H1 (cell line): ENCODE results near the gene UBAP1L. TPM values are rescaled to one million over a fixed set of nuclear protein-coding genes. Genes with fewer than 3 reads are reported as not detected.

ENCODE experiments used
- CTCF ChIA-PET: fragments of 300-600 bp; sonication (Branson Sonifier 250); formaldehyde crosslinking; loops from one replicate; lab custom pipeline; 2021; ENCODE audit not compliant: partially characterized antibody; lab: Charles Lee
- POLR2A ChIA-PET: fragments of 300-600 bp; sonication (Branson Sonifier 250); formaldehyde crosslinking; loops from one replicate; lab custom pipeline; 2021; ENCODE audit warnings: inconsistent platforms; ENCODE audit not compliant: partially characterized antibody; lab: Charles Lee
- DNase-seq, 2 experiments: peaks; one replicate each; pipeline versions ENCODE4 v3.0.0 to v3.0.0-alpha.2; 2010 to 2022; ENCODE audit warnings: low spot score in 2 of 2, low read depth in 1 of 2, mixed read lengths in 1 of 2
- FAIRE-seq: peaks from 2 replicates; lab custom pipeline; 2011; peaks lifted over from hg19 to GRCh38; lab: Jason Lieb, UNC
- H2AFZ ChIP-seq: 2 replicates; pipeline ENCODE4 v1.8.1; 2012; ENCODE audit warnings: low read length, inconsistent platforms
- H2AK5ac ChIP-seq: 2 replicates; pipeline ENCODE4 v1.6.1; 2013; ENCODE audit warnings: low read depth, low read length
- H2BK120ac ChIP-seq: replicated peaks from 2 replicates; pipeline ENCODE3; 2013; ENCODE audit warnings: low read depth, low read length, inconsistent platforms
- H2BK12ac ChIP-seq: 2 replicates; pipeline ENCODE4 v1.6.1; 2013; ENCODE audit warnings: low read depth, low read length
- H2BK15ac ChIP-seq: 2 replicates; pipeline ENCODE4 v1.6.1; 2013; ENCODE audit warnings: low read length
- H2BK20ac ChIP-seq: 2 replicates; pipeline ENCODE4 v1.6.1; 2013; ENCODE audit warnings: low read length
- H2BK5ac ChIP-seq: 2 replicates; pipeline ENCODE4 v1.6.1; 2013; ENCODE audit warnings: low read depth, low read length
- H3K14ac ChIP-seq: 2 replicates; pipeline ENCODE4 v1.6.1; 2013; ENCODE audit warnings: inconsistent platforms; ENCODE audit not compliant: insufficient read length
- H3K18ac ChIP-seq: 2 replicates; pipeline ENCODE4 v1.6.1; 2013; ENCODE audit warnings: low read length; ENCODE audit errors: extremely low read depth
- H3K23ac ChIP-seq: 2 replicates; pipeline ENCODE4 v1.6.1; 2013; ENCODE audit warnings: inconsistent platforms; ENCODE audit not compliant: insufficient read length
- H3K23me2 ChIP-seq: 2 replicates; pipeline ENCODE4 v1.6.1; 2013; ENCODE audit warnings: low read depth, low read length
- H3K27ac ChIP-seq: 2 replicates; pipeline ENCODE4 v1.6.1; 2011; ENCODE audit warnings: low read depth, low read length, inconsistent platforms
- H3K27me3 ChIP-seq, 4 experiments: replicated peaks in 1 of 4; 1 replicate in 1 of 4; 2 replicates in 3 of 4; pipeline versions ENCODE4 v1.6.1 to v1.8.1; 2011 to 2013; ENCODE audit warnings: low read length in 3 of 4, mild to moderate bottlenecking in 3 of 4, inconsistent platforms in 2 of 4, mixed read lengths in 2 of 4, moderate library complexity in 1 of 4; ENCODE audit not compliant: control insufficient read depth in 3 of 4, insufficient read depth in 3 of 4; ENCODE audit errors: extremely low read depth in 1 of 4
- H3K36me3 ChIP-seq, 4 experiments: 2 replicates each; pipeline versions ENCODE4 v1.6.1 to v1.8.1; 2011 to 2013; ENCODE audit warnings: mild to moderate bottlenecking in 4 of 4, low read length in 3 of 4, moderate library complexity in 2 of 4, control low read depth in 1 of 4, inconsistent platforms in 1 of 4; ENCODE audit not compliant: insufficient read depth in 4 of 4, control insufficient read depth in 2 of 4
- H3K4ac ChIP-seq: replicated peaks from 2 replicates; pipeline ENCODE3; 2013; ENCODE audit warnings: low read length, low read depth, mixed read lengths, inconsistent platforms; ENCODE audit not compliant: insufficient read length
- H3K4me1 ChIP-seq, 4 experiments: replicated peaks in 1 of 4; 1 replicate in 1 of 4; 2 replicates in 3 of 4; pipeline versions ENCODE4 v1.6.1 to v1.8.1; 2011 to 2013; ENCODE audit warnings: low read length in 3 of 4, inconsistent platforms in 2 of 4, mixed read lengths in 1 of 4; ENCODE audit not compliant: insufficient read depth in 4 of 4, control insufficient read depth in 3 of 4
- H3K4me2 ChIP-seq, 2 experiments: 2 replicates each; pipeline versions ENCODE4 v1.6.1 to v1.8.1; 2011 to 2013; ENCODE audit warnings: low read depth in 2 of 2, low read length in 2 of 2, control low read depth in 1 of 2, inconsistent platforms in 1 of 2, mild to moderate bottlenecking in 1 of 2; ENCODE audit not compliant: insufficient read depth in 1 of 2
- H3K4me3 ChIP-seq, 4 experiments: fragments of 200-600, 300-600 bp in 1 of 4; sonication (generic), shearing (Covaris generic), sonication (Bioruptor Twin) in 1 of 4; 2 replicates each; pipeline versions ENCODE4 v1.5.1 to v1.8.1; 2011 to 2016; ENCODE audit warnings: low read length in 4 of 4, low read depth in 3 of 4, control low read depth in 2 of 4, inconsistent platforms in 2 of 4, mild to moderate bottlenecking in 2 of 4, mixed read lengths in 1 of 4, moderate library complexity in 1 of 4; ENCODE audit not compliant: insufficient read depth in 2 of 4; ENCODE audit errors: extremely low read depth in 1 of 4
- H3K56ac ChIP-seq: replicated peaks from 2 replicates; pipeline ENCODE3; 2013; ENCODE audit warnings: low read depth, mild to moderate bottlenecking, mixed read lengths, low read length, inconsistent platforms; ENCODE audit not compliant: insufficient read length
- H3K79me1 ChIP-seq: 2 replicates; pipeline ENCODE4 v1.6.1; 2013; ENCODE audit warnings: low read depth, low read length, control low read depth
- H3K79me2 ChIP-seq, 2 experiments: 2 replicates each; pipeline versions ENCODE4 v1.6.1 to v1.8.1; 2012 to 2013; ENCODE audit warnings: low read length in 2 of 2, mild to moderate bottlenecking in 2 of 2, inconsistent platforms in 1 of 2; ENCODE audit not compliant: insufficient read depth in 2 of 2, control insufficient read depth in 1 of 2
- H3K9ac ChIP-seq, 4 experiments: replicated peaks in 1 of 4; 1 replicate in 1 of 4; 2 replicates in 3 of 4; pipeline versions ENCODE4 v1.6.1 to v1.8.1; 2011 to 2013; ENCODE audit warnings: low read depth in 3 of 4, low read length in 3 of 4, control low read depth in 2 of 4, mild to moderate bottlenecking in 2 of 4, moderate library complexity in 2 of 4, inconsistent platforms in 1 of 4; ENCODE audit errors: extremely low read depth in 1 of 4
- H3K9me3 ChIP-seq, 2 experiments: 2 replicates each; pipeline versions ENCODE4 v1.6.1 to v1.8.1; 2012 to 2013; ENCODE audit warnings: mild to moderate bottlenecking in 2 of 2, moderate library complexity in 2 of 2, control low read depth in 1 of 2, inconsistent platforms in 1 of 2, low read depth in 1 of 2, low read length in 1 of 2, mixed read lengths in 1 of 2; ENCODE audit not compliant: insufficient read depth in 2 of 2
- H4K20me1 ChIP-seq, 2 experiments: replicated peaks in 1 of 2; 2 replicates each; pipeline versions ENCODE3 to v1.8.1; 2011 to 2013; ENCODE audit warnings: inconsistent platforms in 2 of 2, low read length in 2 of 2, mild to moderate bottlenecking in 1 of 2; ENCODE audit not compliant: insufficient read depth in 2 of 2, control insufficient read depth in 1 of 2
- H4K5ac ChIP-seq: 2 replicates; pipeline ENCODE4 v1.6.1; 2013; ENCODE audit warnings: low read length, low read depth, mixed read lengths, inconsistent platforms; ENCODE audit not compliant: insufficient read length
- H4K8ac ChIP-seq: 2 replicates; pipeline ENCODE4 v1.8.0; 2013; ENCODE audit warnings: mild to moderate bottlenecking, moderate library complexity, low read length, inconsistent platforms; ENCODE audit not compliant: insufficient read depth; ENCODE audit errors: extremely low read depth
- H4K91ac ChIP-seq: replicated peaks from 2 replicates; pipeline ENCODE3; 2013; ENCODE audit warnings: low read length, mixed read lengths, inconsistent platforms; ENCODE audit not compliant: insufficient read length
- BRCA1 ChIP-seq: IDR thresholded peaks from 2 replicates; pipeline ENCODE4 v1.6.1; 2012; ENCODE audit warnings: low read depth, low read length, improper control_type of control experiment
- EZH2 ChIP-seq: fragments of 200-600 bp; sonication (generic); IDR thresholded peaks from 2 replicates; pipeline ENCODE4 v1.7.1; 2012; ENCODE audit warnings: low read depth, mild to moderate bottlenecking, moderate library complexity, low read length, inconsistent platforms; ENCODE audit not compliant: severe bottlenecking
- FOSL1 ChIP-seq: IDR thresholded peaks from 2 replicates; pipeline ENCODE4 v1.6.1; 2011; ENCODE audit warnings: mild to moderate bottlenecking, low read depth, low read length, moderate library complexity; ENCODE audit not compliant: insufficient read depth
- MAFK ChIP-seq: IDR thresholded peaks from 2 replicates; pipeline ENCODE4 v1.6.1; 2012; ENCODE audit warnings: low read depth, mild to moderate bottlenecking, improper control_type of control experiment, low read length
- NRF1 ChIP-seq: IDR thresholded peaks from 2 replicates; pipeline ENCODE4 v1.6.1; 2011; ENCODE audit warnings: mild to moderate bottlenecking, low read depth, low read length, improper control_type of control experiment
- SIX5 ChIP-seq: IDR thresholded peaks from 2 replicates; pipeline ENCODE4 v1.6.1; 2011; ENCODE audit warnings: mild to moderate bottlenecking, low read depth, low read length
- SP1 ChIP-seq: IDR thresholded peaks from 2 replicates; pipeline ENCODE4 v1.6.1; 2011; ENCODE audit warnings: low read depth, low read length
- SRF ChIP-seq: IDR thresholded peaks from 2 replicates; pipeline ENCODE4 v1.6.1; 2011; ENCODE audit warnings: mild to moderate bottlenecking, low read depth, low read length, moderate library complexity
- TAF1 ChIP-seq: IDR thresholded peaks from 2 replicates; pipeline ENCODE4 v1.6.1; 2011; ENCODE audit warnings: mild to moderate bottlenecking, low read depth, low read length
- WGBS, 2 experiments: shearing (Covaris generic) in 1 of 2; methylation state at CpG; one replicate each; pipeline versions ENCODE4 v1.1.6 to v1.1.7; 2013 to 2015; ENCODE audit warnings: low lambda C conversion rate in 2 of 2, mixed read lengths in 2 of 2, inconsistent platforms in 1 of 2, low coverage in 1 of 2, missing lambda C conversion rate in 1 of 2; ENCODE audit not compliant: insufficient replicate concordance in 2 of 2, insufficient coverage in 1 of 2, insufficient read length in 1 of 2; ENCODE audit errors: extremely low coverage in 1 of 2, missing lambda C conversion rate in 1 of 2; 5-methylcytosine and 5-hydroxymethylcytosine counted together
- polyA plus RNA-seq, 7 experiments: library from polyadenylated mRNA; depleted of rRNA in 3 of 7; stranded (reverse) in 5 of 7; unstranded in 2 of 7; fragments of >200 nt in 5 of 7; fragments of 200-250 nt in 2 of 7; gene quantifications; 1 replicate in 5 of 7; 2 replicates in 1 of 7; 4 replicates in 1 of 7; pipeline versions ENCODE4 v1.2.1 to v1.2.3, GENCODE V29; 2011 to 2013; ENCODE audit warnings: missing spikeins in 2 of 7, mixed read lengths in 2 of 7
- total RNA-seq: library from RNA; stranded (reverse); fragmentation: NEBNext Ultra II Directional; extraction: Animal tissue kit (Norgen Biotek cat#: 25700); gene quantifications from 2 replicates; pipeline ENCODE4 v1.2.1, GENCODE V29; 2021
- TF ChIP-seq, protein P1 (sequence below): IDR thresholded peaks from 2 replicates; pipeline ENCODE4 v1.6.1; 2011; ENCODE audit warnings: low read length, improper control_type of control experiment

The UBAP1L gene
- total and polyA plus RNA-seq, 2 of the 8 experiments (the other 6 are each of a cell fraction or from before 2014, with no cell fraction given): 0.67 to 1.7 TPM

DNA sequence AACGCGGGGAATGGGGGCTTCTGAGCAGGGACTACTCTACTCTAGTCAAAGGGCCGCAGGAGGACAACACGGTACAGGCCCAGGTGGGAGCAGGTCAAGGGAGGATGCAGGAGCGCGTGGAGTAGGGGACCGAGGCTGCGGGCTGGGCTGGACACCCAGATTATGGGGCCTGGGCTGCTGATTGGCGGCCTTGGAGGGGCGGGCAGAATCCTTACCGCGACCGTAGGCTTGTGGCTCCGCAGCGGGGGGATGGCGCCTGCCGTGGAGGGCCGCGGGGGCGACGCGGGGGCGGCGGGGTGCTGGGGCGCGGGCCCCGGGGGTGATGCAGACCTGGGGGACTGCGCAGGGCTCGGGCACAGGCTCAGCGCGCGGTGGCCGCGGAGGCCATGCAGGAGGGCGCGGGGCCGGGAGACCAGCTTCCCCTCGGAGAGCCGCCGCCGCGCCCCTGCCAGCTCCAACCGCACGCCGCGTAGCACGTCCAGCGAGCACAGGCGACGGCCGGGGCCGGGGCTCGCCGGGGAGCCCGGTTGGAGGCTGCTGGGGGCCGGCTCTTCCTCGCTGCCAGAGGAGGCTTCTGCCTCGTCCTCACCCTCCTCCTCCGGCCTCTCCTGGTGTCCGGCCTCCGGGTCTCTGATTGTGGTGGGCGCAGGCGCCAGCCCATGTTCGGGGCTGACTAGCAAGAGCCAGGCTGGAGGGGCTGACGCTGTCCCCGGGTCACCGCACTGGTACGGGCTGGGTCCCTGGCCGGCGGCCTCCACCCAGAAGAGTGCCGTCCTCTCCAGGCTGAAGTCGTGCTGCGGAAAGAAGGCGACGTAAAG is 12.9 kb downstream of the UBAP1L start:
- H3K14ac ChIP-seq: no peak overlapping the region
- H2BK120ac ChIP-seq: no peak overlapping the region
- H3K27me3 ChIP-seq: peaks cover 0 to 11% (median 5%) of the 10 kb centered on the region in 4 experiments; a peak in 3 of 7 replicates
- H3K23me2 ChIP-seq: peaks cover 5% of the 10 kb centered on the region; the same call in 1 of the 2 replicates
- H2BK12ac ChIP-seq: no peak overlapping the region
- no peak overlapping the region for H3K23ac ChIP-seq
- no peak for FAIRE-seq
- H2BK5ac ChIP-seq: no peak overlapping the region
- H3K4me3 ChIP-seq: peak overlapping the region; percentile 36 to 67 (median 58)
- no peak overlapping the region for H3K56ac ChIP-seq
- DNase-seq: peak in 1 of 2 experiments; percentile 84
- H2BK20ac ChIP-seq: no peak overlapping the region
- H3K4me1 ChIP-seq: peaks cover 0 to 2% (median 0%) of the 10 kb centered on the region in 4 experiments; a peak in 2 of 7 replicates
- H2BK15ac ChIP-seq: peak overlapping the region; percentile 81; the same call in 1 of the 2 replicates
- POLR2A ChIA-PET: interaction anchor here (0.8 to 2.0 kb wide), 13 partner anchors 8 to 203 kb away, joined by 3 to 10 read pairs (median 4); partner anchors contain the start of genes CLPX, PDCD7, RNU5B-1 and UBAP1L
- no peaks in the 10 kb centered on the region for H3K36me3 ChIP-seq
- peak overlapping the region; percentile 72 to 98 for H3K4me2 ChIP-seq
- H4K5ac ChIP-seq: peak overlapping the region; percentile 57
- H4K91ac ChIP-seq: peak overlapping the region; percentile 82
- H2AK5ac ChIP-seq: no peak overlapping the region
- H3K79me1 ChIP-seq: no peaks in the 10 kb centered on the region
- peak overlapping the region in 2 of 4 experiments; percentile 20 to 23; a peak in 4 of 7 replicates for H3K9ac ChIP-seq
- no peak overlapping the region for H3K27ac ChIP-seq
- CTCF ChIA-PET: interaction anchor here (0.6 to 9.6 kb wide), 29 partner anchors 9 to 301 kb away, joined by 3 to 259 read pairs (median 4); partner anchors contain the start of genes KBTBD13, RASL12 and UBAP1L
- H2AFZ ChIP-seq: peak overlapping the region; percentile 96
- 10% methylated on average over 38 of the region's 75 CpGs; no CpG with 5 or more reads in 1 of the 2 experiments for WGBS, 2 experiments
- H3K4ac ChIP-seq: peak overlapping the region; percentile 61
- H3K18ac ChIP-seq: peak overlapping the region; percentile 94
- H4K20me1 ChIP-seq: no peaks in the 10 kb centered on the region
- H3K9me3 ChIP-seq: no peaks in the 10 kb centered on the region
- H3K79me2 ChIP-seq: no peaks in the 10 kb centered on the region
- peak overlapping the region; percentile 71; the same call in 1 of the 2 replicates for H4K8ac ChIP-seq
- TF ChIP-seq FOSL1: no peak
- TF ChIP-seq MAFK: no peak
- no peak for TF ChIP-seq BRCA1
- TF ChIP-seq SRF: no peak
- TF ChIP-seq NRF1: no peak
- TF ChIP-seq, protein P1, sequence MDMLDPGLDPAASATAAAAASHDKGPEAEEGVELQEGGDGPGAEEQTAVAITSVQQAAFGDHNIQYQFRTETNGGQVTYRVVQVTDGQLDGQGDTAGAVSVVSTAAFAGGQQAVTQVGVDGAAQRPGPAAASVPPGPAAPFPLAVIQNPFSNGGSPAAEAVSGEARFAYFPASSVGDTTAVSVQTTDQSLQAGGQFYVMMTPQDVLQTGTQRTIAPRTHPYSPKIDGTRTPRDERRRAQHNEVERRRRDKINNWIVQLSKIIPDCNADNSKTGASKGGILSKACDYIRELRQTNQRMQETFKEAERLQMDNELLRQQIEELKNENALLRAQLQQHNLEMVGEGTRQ: no peak
- no peak for TF ChIP-seq SP1
- no peak for TF ChIP-seq SIX5
- 0 out of 2 replicates have a peak, but pooled peaks have one; percentile 10 for TF ChIP-seq TAF1
- TF ChIP-seq EZH2: peak; percentile 38
